Measurements from ENCODE around the gene SERPINE2.

Gene SERPINE2

DNA sequence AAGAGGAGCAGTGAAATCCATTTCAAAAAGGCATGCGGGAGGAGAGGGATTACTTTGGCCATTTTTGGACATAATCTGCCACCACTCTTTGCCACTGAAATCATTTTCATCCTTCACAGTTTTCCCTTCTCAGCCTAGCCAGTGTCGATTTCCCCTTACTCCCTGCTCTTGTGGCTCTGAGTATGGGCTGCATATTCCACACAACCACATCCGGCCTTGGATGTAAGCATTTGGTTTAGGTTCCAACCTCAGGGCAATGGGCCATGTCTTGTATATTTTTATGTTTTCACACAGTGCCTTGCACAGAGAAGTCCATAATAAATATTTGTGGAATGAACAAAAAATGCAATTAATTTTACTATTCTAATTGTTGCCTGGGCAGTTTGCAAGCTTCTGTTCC is 7.7 kb upstream of the SERPINE2 start:
- no peak for DNase-seq (ENCODE audit: low read depth, low spot score)

DNA sequence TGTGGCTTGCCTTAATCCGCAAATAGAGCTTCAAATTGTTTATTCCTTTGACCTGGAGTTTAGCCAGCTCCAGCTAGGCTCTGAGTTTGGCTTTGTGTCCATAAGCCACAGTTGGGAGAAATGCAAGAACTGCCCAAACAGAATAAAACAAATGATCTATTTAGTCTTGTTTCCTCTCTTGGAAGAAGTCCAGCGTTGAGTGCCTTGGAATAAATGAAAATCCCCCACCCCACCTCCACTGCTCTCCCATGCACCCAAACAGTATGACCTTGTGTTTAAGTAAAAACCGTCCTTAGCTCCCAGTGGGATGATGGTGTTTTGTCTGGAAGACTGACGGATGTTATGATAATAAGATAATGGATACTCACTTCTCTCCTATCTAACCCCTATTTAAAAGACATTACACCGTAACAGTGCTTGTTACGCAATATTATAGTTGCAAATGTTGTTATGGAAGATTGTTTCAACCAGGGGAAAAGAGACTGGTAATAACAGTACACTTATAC is 3.2 kb upstream of the SERPINE2 start:
- peak; percentile 30 for DNase-seq (ENCODE audit: low read depth, low spot score)

DNA sequence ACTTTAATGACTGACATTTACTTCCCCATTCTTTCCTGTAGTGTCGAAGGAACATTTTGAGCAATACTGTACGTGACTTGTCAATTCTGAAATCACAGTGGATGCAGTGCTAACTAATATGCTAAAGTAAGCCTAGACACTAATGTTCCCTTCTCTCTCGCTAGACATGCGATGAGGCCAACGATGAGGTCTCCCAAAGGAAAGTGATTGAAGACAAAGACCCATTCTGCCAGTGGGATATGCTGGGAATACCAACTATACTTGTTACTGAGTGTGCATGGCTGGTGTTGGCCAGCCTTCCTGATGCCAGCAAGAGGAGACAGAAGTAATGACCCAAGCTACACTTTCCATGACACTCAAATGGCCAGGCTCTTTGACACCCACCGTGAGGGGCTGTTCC is 2.5 kb upstream of the SERPINE2 start:
- DNase-seq (ENCODE audit: low read depth, low spot score), result no peak

DNA sequence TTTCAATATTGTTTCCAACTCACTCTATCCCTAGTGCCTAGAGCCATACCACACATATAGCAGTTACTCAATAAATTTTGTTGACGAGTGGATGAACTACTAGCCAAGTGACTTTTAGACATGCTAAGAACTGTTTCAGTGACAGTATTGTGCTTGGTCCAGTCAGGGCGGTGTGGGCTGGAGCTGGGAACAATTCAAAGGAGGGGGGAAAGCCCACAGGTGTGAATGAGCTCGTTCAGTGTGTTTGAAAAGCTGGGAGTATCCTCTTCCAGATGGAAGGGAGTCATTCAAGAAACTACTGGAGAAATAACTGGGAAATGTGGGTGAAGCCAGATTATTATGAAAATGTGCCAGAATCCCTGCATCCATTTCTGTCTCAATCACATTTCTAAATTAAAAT is 1.7 kb upstream of the SERPINE2 start:
- no peak for DNase-seq (ENCODE audit: low read depth, low spot score)

GRCh38 chr2:224039770-224040440 is 819 bp upstream of the SERPINE2 start:
- no peak for DNase-seq (ENCODE audit: low read depth, low spot score)

DNA sequence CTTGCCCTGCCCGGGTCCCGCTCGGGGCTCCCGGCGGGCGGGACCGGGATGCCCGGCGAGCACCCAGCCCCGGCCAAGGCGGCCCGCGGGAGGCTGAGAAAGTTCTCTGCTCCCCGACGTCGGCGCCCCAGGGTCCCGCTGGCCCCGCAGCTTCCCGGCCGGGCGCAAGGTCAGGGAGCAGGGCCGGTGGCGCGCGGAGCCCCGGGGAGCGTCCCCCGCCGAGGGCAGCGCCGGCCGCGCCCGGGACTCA is 331 bp downstream of the SERPINE2 start:
- DNase-seq (ENCODE audit: low read depth, low spot score), result no peak

DNA sequence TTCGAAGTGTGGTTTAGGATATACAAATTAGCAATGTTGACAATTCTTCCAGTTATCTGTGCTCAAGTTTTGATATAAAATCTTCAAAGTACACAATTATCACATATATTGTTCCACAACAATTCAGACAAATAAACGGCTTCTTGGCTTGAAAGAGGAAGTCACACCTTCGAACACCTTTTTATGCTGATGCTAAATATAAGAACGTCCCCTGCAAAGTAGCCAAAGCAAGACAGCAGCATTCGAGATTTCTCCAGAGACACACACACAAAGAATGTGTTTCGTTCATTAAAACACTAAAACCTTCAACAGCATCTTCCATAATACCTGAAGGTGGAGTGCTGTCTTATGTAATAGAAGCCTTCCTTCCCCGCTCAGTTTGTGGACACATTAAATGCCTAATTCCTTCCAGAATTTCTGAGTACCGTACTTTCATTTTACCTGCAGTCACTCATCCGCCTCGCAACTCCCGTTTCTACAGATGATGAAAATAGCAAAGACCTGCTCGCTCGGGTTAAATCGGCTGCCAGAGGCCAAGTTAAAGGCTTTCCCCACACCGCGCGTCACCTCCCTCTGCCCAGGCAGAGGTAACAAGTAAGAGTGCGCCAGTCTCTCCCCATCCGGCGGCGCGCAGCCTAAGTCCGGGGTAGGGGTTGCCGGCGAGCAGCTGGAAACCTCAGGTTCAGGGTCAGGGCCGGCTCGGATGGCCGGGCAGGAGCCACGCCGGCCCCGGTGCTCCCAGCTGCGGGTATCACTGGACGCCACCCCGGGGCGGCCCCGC is 847 bp downstream of the SERPINE2 start:
- DNase-seq (ENCODE audit: low read depth, low spot score), result peak; percentile 71

GRCh38 chr2:224036731-224037361 is 2.2 kb downstream of the SERPINE2 start:
- no peak for DNase-seq (ENCODE audit: low read depth, low spot score)

DNA sequence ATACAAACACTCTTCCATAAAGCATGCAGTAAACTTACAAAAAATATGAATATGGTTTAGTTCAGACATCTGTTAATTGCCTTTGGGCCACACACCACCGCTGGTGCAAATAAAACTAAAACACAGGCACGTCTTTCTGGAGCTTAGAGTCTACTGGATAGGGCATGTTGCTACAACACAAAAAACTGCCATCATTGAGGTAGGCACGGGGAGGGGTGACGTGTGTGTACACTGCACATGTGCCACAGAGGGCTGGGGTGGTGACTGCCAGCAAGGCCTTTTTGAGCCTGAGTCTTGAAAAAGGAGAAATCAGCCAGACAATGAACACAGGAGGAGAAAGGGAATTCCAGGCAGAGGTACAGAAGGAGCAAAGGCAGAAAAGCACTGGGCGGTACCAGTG is 5.1 kb downstream of the SERPINE2 start:
- DNase-seq (ENCODE audit: low read depth, low spot score), result no peak

GRCh38 chr2:224033601-224034000 is 5.5 kb downstream of the SERPINE2 start:
- no peak for DNase-seq (ENCODE audit: low read depth, low spot score)

DNA sequence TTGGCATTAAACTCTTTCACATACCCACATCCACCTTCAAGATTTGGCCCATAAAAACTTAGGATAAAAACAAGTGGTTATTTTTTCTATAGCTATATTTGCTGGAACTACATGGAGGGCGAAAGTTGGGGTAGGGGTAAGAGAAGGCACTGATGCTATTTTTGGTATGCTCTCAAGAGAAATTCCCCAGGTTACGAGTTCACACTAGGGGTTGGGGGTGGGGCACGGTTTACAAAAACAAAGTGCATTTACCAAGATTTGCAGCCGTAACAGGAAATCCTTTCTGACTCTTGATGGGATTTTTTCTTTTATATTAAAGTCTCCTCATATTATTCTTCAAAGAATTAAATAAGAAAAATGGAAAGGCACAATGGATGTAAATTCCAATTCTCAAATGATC is 6.8 kb downstream of the SERPINE2 start:
- DNase-seq (ENCODE audit: low read depth, low spot score), result no peak

GRCh38 chr2:224031358-224031970 is 7.6 kb downstream of the SERPINE2 start:
- no peak for DNase-seq (ENCODE audit: low read depth, low spot score)

GRCh38 chr2:224030786-224031185 is 8.3 kb downstream of the SERPINE2 start:
- DNase-seq (ENCODE audit: low read depth, low spot score), result no peak

- DNase-seq (ENCODE audit: low read depth, low spot score), result no peak
Observed at GRCh38 chr2:224029876-224030275, 9.2 kb downstream of the SERPINE2 start.

DNA sequence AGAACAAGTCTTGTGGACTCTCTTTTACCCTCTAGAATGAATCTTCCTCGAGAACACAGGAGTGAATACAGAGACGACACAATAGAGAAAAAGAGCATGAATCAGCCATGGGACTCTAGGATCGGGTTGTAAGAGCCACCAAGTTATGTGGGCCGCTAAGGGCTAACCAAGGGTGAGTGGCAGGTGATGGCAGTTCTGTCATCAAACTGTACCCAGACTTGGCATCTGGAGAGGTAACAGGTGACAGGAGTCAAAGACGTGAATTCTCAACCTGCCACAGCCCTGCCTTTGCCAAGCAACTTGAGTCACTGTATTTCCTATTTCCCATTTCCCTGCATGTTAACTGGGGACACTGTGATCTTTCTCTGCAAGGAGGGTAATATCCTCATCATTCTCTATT is 11.2 kb downstream of the SERPINE2 start:
- no peak for DNase-seq (ENCODE audit: low read depth, low spot score)

- no peak for DNase-seq (ENCODE audit: low read depth, low spot score)
Observed at GRCh38 chr2:224027070-224027469, 12.0 kb downstream of the SERPINE2 start.

DNA sequence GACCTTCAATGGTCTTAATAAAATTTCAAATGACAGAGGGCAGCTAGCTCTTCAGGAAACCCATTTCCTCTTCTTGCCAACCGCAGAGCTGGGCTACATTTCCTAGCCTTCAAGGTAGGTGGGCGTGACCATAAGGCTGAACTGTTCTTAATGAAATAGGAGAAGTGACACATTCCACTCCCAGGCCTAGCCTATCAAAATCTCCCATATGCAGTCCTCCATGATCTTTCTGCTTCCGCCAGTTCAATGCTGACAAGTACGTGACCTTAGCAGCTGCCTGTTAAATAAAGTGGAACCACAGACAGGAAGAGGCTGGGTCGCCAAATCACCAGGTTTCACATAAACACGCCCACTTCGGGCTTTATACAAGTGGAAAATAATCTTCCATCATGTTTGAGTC is 13.2 kb downstream of the SERPINE2 start:
- DNase-seq (ENCODE audit: low read depth, low spot score), result no peak

DNA sequence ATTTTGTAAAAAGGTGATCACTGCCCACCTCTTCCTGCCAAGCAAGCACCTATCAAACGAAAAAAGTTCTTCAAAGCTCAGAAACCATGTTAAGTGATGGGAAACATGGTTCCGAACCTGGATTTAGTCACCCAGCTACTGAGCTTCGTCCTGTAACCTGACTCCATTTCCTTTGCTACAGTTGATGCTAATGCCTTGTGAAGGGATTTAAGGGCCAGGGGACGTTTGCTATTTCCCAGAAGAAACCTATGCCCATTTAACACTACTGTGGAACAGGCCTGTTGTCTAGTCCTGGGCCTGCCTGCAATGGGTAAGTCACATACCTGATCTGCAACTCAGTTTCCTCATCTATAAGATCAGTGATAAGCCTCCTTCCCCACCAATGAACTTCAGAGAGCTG is 14.8 kb downstream of the SERPINE2 start:
- DNase-seq (ENCODE audit: low read depth, low spot score), result no peak

DNA sequence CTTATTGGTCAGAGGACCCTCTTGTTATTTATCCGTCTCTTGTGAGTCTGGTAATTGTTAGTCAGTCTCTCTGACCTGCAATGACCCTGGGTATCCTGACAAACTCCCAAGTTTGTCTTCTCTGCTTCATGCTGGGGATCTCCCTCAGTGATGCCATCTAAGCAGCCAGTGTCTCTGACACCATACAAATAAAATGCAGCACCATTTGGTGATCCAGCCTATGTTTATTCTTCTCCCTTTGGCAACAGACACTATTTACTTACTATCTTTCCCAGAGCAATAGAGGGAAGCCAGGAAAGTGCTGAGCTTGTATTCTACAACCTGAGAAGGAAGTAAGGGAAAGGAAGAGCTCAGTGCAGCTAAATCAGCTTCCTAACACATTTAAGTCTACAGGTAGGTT is 15.9 kb downstream of the SERPINE2 start:
- peak; percentile 17 for DNase-seq (ENCODE audit: low read depth, low spot score)

- DNase-seq (ENCODE audit: low read depth, low spot score), result no peak
Observed at GRCh38 chr2:224022486-224022885, 16.6 kb downstream of the SERPINE2 start.

DNA sequence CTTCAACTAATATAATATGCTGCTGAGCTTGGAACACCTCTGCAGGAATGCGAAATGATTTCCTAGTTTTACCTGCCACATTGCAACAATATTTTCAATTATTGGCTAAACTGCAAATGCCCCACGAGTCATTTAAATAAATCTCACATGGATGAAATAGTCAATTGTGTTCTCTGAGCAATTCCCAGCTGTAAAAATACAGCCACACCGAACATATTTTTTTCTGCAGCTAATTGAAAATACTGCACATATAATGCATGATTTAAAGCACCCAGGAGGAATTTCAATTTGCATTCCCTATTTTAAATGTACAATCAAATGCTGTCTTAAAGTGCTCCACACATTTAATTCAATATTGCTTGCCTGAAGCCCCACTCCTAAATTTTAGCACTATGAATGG is 18.6 kb downstream of the SERPINE2 start:
- no peak for DNase-seq (ENCODE audit: low read depth, low spot score)

DNA sequence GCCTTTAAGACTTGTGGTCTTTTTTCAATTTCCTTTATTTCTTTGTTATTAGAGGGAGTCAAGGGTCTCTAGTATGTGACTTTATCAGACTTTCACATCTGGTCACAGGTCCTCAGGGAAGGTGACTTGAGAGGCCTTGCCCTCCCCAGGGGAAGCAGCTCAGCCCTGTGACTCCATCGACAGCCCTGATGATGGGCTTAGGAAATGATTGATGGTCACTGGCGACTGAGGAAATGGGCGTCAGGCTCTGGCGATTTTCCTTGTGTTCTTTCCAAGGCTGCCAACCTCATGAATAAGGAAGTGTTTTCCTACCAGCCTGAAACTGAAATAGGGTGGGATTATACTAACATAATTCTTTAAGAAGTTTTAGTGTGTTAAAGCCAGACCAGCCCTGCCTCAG is 21.1 kb downstream of the SERPINE2 start:
- DNase-seq (ENCODE audit: low read depth, low spot score), result no peak

- DNase-seq (ENCODE audit: low read depth, low spot score), result no peak
Observed at GRCh38 chr2:224016963-224017362, 22.1 kb downstream of the SERPINE2 start.

Data from astrocyte of the hippocampus (primary cell).